Fibroblast of the aortic adventitia (primary cell): ENCODE measurements around the gene NFIA. TPM values are rescaled to one million over a fixed set of nuclear protein-coding genes. Genes with fewer than 3 reads are reported as not detected.
A peak's percentile ranks its signal among the peaks of the same experiment; 100 is the strongest.

Experiments used
- DNase-seq: peaks from one replicate; pipeline ENCODE4 v3.0.0-alpha.2; 2010; ENCODE audit warnings: low read depth
- H3K4me3 ChIP-seq: 2 replicates; pipeline ENCODE4 v1.5.1; 2011; ENCODE audit warnings: low read depth, mild to moderate bottlenecking, control low read depth, low read length, moderate library complexity
- CTCF ChIP-seq: IDR thresholded peaks from 2 replicates; pipeline ENCODE4 v1.5.1; 2011; ENCODE audit warnings: mild to moderate bottlenecking, low read length, control low read depth, inconsistent platforms; ENCODE audit not compliant: insufficient read depth
- total RNA-seq: library from RNA; depleted of rRNA; stranded (reverse); fragments of >200 nt; gene quantifications from 2 replicates; pipeline ENCODE4 v1.2.3, GENCODE V29; 2012; ENCODE audit warnings: low replicate concordance

NFIA gene
- total RNA-seq, 1 donor = 32.0 TPM

GRCh38 chr1:61170328-61171238, 88.2 kb downstream of the NFIA start:
- no peak for TF ChIP-seq CTCF
- peak; percentile 70 for DNase-seq

GRCh38 chr1:61171346-61171745, 89.0 kb downstream of the NFIA start:
- no peak for DNase-seq
- TF ChIP-seq CTCF = no peak
- no peak overlapping the region for H3K4me3 ChIP-seq

More at GRCh38 chr1:61170328-61171238, 88.2 kb downstream of the NFIA start:
- H3K4me3 ChIP-seq = no peak overlapping the region

- DNase-seq = peak; percentile 26
- no peak overlapping the region for H3K4me3 ChIP-seq
- TF ChIP-seq CTCF = no peak
Observed at GRCh38 chr1:61171974-61172373, 89.6 kb downstream of the NFIA start.

- TF ChIP-seq CTCF = no peak
- H3K4me3 ChIP-seq = no peak overlapping the region
- DNase-seq = no peak
Observed at GRCh38 chr1:61173118-61173517, 90.8 kb downstream of the NFIA start.

- no peak overlapping the region for H3K4me3 ChIP-seq
- no peak for DNase-seq
- no peak for TF ChIP-seq CTCF
Observed at GRCh38 chr1:61174060-61174795, 91.9 kb downstream of the NFIA start.

DNA sequence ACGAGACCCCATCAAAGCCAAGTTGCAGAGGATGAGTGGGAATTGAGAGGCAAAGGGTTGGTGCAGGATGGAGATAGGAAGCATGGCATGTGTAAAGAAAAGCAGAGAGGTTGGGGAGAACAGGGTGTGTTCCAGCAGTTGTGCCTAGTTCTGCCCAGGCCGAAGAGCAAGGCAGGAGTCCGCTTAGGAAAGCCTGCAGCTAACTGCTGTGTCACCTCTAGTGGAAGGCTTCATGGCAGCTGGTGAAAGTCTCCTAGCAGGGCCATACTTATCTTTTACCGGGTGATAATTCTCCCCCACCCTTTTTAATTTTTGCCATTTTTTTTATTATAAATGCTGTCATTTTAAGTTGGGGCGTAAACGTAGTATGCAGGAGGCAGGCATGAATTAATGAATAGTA, 93.6 kb downstream of the NFIA start:
- H3K4me3 ChIP-seq = no peak overlapping the region
- DNase-seq = no peak
- no peak for TF ChIP-seq CTCF
